ENCODE measurements around the gene SMYD2.

SMYD2 gene

GRCh38 chr1:214326406-214326805 is 45.4 kb downstream of the SMYD2 start:
- TF ChIP-seq, protein P1, sequence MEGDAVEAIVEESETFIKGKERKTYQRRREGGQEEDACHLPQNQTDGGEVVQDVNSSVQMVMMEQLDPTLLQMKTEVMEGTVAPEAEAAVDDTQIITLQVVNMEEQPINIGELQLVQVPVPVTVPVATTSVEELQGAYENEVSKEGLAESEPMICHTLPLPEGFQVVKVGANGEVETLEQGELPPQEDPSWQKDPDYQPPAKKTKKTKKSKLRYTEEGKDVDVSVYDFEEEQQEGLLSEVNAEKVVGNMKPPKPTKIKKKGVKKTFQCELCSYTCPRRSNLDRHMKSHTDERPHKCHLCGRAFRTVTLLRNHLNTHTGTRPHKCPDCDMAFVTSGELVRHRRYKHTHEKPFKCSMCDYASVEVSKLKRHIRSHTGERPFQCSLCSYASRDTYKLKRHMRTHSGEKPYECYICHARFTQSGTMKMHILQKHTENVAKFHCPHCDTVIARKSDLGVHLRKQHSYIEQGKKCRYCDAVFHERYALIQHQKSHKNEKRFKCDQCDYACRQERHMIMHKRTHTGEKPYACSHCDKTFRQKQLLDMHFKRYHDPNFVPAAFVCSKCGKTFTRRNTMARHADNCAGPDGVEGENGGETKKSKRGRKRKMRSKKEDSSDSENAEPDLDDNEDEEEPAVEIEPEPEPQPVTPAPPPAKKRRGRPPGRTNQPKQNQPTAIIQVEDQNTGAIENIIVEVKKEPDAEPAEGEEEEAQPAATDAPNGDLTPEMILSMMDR (IDR thresholded peaks at IDR 0.05; ENCODE audit: low read depth, low read length), result no peak
- no peak for DNase-seq (ENCODE audit: extremely low read depth, low read depth)

- no peak for DNase-seq (ENCODE audit: extremely low read depth, low read depth)
- TF ChIP-seq, protein P1 (IDR thresholded peaks at IDR 0.05; ENCODE audit: low read depth, low read length), result no peak
Observed at GRCh38 chr1:214327514-214327913, 46.6 kb downstream of the SMYD2 start.

- DNase-seq (ENCODE audit: extremely low read depth, low read depth), result peak; percentile 45
- TF ChIP-seq, protein P1 (IDR thresholded peaks at IDR 0.05; ENCODE audit: low read depth, low read length), result peak; percentile 95
Observed at GRCh38 chr1:214328770-214329469, 48.0 kb downstream of the SMYD2 start.

DNA sequence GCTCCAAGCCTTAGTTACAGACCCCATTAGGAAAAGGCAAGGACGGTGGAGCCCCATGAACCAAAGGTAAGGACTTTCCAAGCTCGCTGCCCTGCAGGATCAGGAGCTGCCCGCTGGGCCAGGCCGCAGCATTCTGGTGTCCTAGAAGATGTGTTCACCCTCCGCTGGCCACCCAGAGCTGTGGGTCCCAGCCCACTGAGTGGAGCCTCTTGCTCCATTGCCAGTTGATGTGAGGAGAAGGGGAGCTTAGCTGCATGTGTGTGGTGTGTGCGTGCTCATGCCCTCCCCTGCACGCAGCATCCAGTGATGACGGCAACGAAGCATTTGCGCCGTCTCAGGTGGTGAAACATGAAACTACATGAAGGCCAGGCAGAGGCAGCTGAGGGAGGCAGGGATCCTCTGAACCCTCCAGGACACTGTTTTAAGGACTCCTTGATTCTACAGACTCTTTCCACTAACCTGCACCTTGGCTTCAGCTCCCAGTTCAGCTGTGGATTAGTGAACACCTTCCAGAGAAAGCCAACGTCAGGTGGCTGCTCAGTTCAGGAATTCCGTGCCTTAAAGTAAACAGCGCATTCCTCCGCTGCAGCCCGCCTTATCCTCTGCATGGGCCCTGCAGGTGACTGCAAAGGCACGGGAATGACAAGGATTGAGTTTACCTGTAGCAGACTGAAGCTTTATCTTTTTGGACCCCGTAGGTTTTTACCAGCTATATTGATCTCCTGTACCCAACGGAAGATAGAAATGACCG is 48.7 kb downstream of the SMYD2 start:
- no peak for DNase-seq (ENCODE audit: extremely low read depth, low read depth)
- TF ChIP-seq, protein P1 (IDR thresholded peaks at IDR 0.05; ENCODE audit: low read depth, low read length), result no peak

DNA sequence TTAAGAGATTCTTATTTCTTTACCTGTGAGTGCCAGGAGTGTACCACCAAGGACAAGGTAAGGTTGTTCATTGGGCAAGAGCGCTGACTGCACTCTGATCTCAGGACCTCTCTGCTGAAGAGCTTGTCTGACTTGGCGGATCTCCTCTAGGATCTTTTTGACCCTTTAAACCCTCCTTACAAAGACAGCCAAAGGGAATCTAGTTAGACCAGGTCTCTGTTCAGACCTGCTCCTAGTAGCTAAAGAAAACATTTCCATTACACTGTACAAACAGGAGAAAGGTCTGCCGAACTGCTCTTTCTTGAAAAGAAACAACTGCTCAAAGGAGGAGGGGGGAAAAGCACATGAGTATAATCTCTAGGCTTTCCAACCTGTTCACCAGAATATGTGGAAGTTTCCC is 49.3 kb downstream of the SMYD2 start:
- TF ChIP-seq, protein P1 (IDR thresholded peaks at IDR 0.05; ENCODE audit: low read depth, low read length), result no peak
- no peak for DNase-seq (ENCODE audit: extremely low read depth, low read depth)

DNA sequence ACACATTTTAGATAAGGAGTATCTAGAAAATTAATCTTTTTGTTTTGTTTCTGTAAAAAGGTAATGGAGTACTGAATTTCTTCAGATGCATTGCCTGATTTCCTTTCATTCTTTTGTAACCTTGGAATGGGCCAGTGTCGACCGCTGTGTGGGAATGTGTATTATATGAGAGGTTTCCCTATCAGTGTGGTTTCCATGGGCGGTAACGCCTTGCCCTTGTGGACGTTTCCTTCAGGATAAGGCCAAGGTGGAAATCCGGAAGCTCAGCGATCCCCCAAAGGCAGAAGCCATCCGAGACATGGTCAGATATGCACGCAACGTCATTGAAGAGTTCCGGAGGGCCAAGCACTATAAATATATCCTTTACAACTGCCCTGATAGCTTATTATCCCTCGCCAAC is 49.8 kb downstream of the SMYD2 start:
- no peak for DNase-seq (ENCODE audit: extremely low read depth, low read depth)
- TF ChIP-seq, protein P1 (IDR thresholded peaks at IDR 0.05; ENCODE audit: low read depth, low read length), result no peak

GRCh38 chr1:214331180-214331579 is 50.2 kb downstream of the SMYD2 start:
- TF ChIP-seq, protein P1 (IDR thresholded peaks at IDR 0.05; ENCODE audit: low read depth, low read length), result no peak
- DNase-seq (ENCODE audit: extremely low read depth, low read depth), result no peak

All from AG09319 (cell line).